ENCODE measurements around the gene POLR1A.
A peak's percentile ranks its signal among the peaks of the same experiment; 100 is the strongest.

The POLR1A gene

DNA sequence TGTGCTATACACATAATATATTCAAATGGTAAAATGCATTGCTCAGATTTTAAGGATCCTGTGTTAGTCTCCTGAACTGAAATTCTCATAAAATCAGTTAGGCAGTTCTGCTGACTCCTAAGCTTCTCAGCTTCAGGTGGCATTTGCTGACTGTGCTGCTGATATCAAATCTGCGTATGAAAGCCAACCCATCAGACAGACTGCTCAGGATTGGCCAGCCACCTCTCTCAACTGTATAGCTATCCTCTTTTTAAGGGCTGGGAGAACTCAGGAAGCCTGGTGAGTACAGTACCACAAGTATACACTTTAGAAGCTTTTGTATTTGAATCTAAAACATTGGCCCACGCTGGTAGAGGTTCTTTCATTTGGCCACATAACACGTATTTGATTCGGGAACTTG lies 29.0 kb upstream of the POLR1A start:
- TF ChIP-seq MYC (IDR thresholded peaks at IDR 0.05; ENCODE audit: low read depth, low read length) (no peak), POLR2A (IDR thresholded peaks at IDR 0.05; ENCODE audit: extremely low read depth, insufficient read length) (no peak)
- TF ChIP-seq, protein P1, sequence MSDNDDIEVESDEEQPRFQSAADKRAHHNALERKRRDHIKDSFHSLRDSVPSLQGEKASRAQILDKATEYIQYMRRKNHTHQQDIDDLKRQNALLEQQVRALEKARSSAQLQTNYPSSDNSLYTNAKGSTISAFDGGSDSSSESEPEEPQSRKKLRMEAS (IDR thresholded peaks at IDR 0.05; ENCODE audit: low read depth, low read length): no peak
- TF ChIP-seq, protein P2, sequence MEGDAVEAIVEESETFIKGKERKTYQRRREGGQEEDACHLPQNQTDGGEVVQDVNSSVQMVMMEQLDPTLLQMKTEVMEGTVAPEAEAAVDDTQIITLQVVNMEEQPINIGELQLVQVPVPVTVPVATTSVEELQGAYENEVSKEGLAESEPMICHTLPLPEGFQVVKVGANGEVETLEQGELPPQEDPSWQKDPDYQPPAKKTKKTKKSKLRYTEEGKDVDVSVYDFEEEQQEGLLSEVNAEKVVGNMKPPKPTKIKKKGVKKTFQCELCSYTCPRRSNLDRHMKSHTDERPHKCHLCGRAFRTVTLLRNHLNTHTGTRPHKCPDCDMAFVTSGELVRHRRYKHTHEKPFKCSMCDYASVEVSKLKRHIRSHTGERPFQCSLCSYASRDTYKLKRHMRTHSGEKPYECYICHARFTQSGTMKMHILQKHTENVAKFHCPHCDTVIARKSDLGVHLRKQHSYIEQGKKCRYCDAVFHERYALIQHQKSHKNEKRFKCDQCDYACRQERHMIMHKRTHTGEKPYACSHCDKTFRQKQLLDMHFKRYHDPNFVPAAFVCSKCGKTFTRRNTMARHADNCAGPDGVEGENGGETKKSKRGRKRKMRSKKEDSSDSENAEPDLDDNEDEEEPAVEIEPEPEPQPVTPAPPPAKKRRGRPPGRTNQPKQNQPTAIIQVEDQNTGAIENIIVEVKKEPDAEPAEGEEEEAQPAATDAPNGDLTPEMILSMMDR (IDR thresholded peaks at IDR 0.05; ENCODE audit: low read depth, low read length): no peak
- no peak overlapping the region for H3K4me3 ChIP-seq (ENCODE audit: low read depth, low read length)
- no peak for DNase-seq (ENCODE audit: low read depth)

DNA sequence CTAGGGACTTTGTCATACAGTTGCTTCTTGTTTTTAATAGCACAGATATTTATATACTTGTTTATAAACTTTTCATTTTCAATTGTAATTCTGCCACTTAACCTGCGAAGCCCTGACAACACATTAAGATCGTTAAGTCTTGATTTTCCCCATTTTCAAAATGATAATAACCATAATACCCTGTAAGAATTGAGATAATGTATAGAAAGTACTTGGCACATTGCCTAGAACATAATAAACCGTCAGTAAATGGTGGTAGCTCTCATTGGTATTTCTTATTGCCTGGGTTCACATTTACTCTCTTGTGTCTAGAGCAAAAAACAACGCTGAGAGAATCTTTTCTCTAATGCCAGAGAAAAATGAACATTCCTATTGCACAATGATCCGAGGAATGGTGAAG lies 19.0 kb upstream of the POLR1A start:
- H3K4me3 ChIP-seq (ENCODE audit: low read depth, low read length): no peak overlapping the region
- TF ChIP-seq POLR2A (IDR thresholded peaks at IDR 0.05; ENCODE audit: extremely low read depth, insufficient read length) (no peak), MYC (IDR thresholded peaks at IDR 0.05; ENCODE audit: low read depth, low read length) (no peak)
- TF ChIP-seq, protein P2 (IDR thresholded peaks at IDR 0.05; ENCODE audit: low read depth, low read length): no peak
- TF ChIP-seq, protein P1 (IDR thresholded peaks at IDR 0.05; ENCODE audit: low read depth, low read length): no peak
- DNase-seq (ENCODE audit: low read depth): no peak

DNA sequence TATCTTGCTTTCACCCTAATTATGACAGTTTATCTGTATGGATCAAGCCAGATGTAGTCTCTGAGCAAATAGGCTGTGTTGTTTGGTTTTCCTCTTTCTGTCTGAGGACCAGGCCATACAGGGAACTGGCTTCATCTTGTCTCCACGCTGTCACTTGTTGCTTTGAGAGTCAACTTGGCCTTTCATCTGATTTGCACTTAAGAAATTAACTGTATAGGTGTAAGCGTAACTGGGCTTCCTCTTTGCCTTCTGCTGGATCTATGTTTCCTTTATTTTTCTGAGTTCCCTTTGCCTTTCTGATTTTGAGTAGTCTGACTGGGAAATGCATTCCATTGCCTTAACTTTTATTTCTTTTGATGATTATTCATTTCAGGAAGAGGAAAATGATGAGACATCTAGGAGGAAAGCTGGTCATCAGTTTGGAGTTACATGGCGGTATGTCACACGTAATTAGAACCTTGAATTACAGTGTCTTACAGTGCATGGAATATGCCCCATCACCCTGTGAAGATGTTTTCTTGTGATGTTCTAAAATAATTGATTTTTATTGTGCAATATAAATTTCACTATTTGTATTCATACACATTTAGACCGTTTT lies 17.7 kb upstream of the POLR1A start:
- DNase-seq (ENCODE audit: low read depth): no peak
- H3K4me3 ChIP-seq (ENCODE audit: low read depth, low read length): no peak overlapping the region
- TF ChIP-seq POLR2A (IDR thresholded peaks at IDR 0.05; ENCODE audit: extremely low read depth, insufficient read length) (no peak), MYC (IDR thresholded peaks at IDR 0.05; ENCODE audit: low read depth, low read length) (no peak)
- TF ChIP-seq, protein P2 (IDR thresholded peaks at IDR 0.05; ENCODE audit: low read depth, low read length): no peak
- TF ChIP-seq, protein P1 (IDR thresholded peaks at IDR 0.05; ENCODE audit: low read depth, low read length): no peak

DNA sequence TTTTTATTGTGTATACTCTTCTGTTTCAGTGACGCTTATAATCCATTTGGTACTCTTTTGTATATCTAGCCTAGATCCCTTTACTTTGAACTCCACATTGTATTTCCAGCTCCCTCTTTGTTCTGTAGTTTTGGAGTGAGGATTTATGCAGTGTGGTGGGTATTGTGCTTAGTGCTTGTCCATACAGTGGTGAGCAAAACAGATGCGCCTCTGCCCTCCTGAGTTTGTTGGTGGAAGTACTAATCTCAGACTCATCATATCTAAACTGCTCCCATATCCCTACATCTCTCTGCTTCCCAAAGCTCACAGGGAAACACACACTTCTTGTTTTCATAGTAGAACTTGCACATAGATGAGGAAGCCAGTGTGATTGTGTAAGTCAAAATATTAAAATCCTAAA lies 12.4 kb upstream of the POLR1A start:
- no peak overlapping the region for H3K4me3 ChIP-seq (ENCODE audit: low read depth, low read length)
- TF ChIP-seq, protein P1 (IDR thresholded peaks at IDR 0.05; ENCODE audit: low read depth, low read length): no peak
- TF ChIP-seq POLR2A (IDR thresholded peaks at IDR 0.05; ENCODE audit: extremely low read depth, insufficient read length) (no peak), MYC (IDR thresholded peaks at IDR 0.05; ENCODE audit: low read depth, low read length) (no peak)
- TF ChIP-seq, protein P2 (IDR thresholded peaks at IDR 0.05; ENCODE audit: low read depth, low read length): no peak
- DNase-seq (ENCODE audit: low read depth): no peak

DNA sequence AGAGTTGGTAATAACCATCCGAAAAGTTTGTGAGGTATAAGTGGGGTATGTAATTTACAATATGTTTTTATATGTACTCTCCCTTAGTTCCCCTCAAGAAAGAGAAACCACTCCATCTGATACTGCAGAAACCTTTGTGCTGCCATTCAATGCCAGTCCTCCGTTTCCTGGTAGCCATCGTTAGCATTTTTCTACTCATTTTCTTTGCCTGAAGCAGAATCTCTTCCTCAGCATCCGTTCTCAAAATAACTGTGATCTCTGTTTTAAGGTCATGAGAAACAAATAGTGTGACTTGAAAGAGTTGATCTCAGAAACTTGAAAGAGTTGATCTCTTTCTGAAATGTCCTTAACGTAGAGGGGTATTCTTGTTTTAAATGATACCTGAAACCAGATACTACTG lies 1.3 kb upstream of the POLR1A start:
- peak; percentile 15 for DNase-seq (ENCODE audit: low read depth)
- TF ChIP-seq POLR2A (IDR thresholded peaks at IDR 0.05; ENCODE audit: extremely low read depth, insufficient read length): no peak
- H3K4me3 ChIP-seq (ENCODE audit: low read depth, low read length): peak overlapping the region; percentile 86

DNA sequence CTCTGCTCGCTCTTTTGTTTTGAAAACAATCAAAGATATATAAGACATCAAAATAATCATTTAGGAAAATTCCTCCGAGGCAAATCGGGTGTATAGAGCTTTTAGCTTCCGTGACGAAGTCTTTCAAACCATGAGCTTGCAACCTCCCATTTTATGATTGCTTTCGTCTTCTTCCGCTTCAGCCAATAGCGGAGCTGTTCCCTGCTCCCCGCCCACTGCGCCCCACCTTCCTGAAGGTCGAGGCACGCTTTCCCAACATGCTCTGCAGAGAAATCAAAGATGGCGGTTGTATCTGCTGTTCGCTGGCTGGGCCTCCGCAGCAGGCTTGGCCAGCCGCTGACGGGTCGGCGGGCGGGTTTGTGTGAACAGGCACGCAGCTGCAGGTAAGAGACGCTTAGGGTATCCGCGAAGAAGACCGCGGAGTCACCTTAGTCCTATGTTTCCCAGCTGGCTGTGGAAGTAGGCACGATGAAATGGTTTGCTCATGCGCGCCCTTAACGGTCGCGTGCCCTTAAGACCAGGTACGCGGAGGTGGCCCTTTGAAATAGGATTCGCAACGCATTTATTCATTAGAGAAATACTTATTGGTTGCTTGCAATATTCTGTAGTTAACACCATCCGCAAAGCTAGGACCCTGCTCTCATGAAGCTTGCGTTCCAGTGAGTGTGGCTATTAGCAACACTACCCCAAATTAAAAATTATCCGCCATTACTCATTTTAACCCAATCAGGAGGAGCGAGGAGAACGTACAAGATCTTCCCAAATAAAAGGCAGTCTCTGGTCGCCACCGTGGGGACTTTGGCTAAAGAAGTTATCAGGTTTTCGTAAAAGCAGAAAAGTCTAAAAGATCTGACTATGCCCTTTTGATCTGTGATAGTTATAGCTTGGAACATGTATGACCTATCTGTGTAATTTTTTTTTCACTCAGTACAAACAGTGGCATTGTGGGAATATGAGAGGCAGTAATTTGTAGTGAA lies 571 bp upstream of the POLR1A start, which contains the start of gene PTCD3:
PTCD3 (plus strand) TSS at position 267 of the 977 bp plus-strand sequence; CDS start at position 280, 13 bp downstream.
- peak; percentile 98 for DNase-seq (ENCODE audit: low read depth)
- TF ChIP-seq, protein P2 (IDR thresholded peaks at IDR 0.05; ENCODE audit: low read depth, low read length): no peak
- TF ChIP-seq POLR2A (IDR thresholded peaks at IDR 0.05; ENCODE audit: extremely low read depth, insufficient read length) (peak; percentile 94), MYC (IDR thresholded peaks at IDR 0.05; ENCODE audit: low read depth, low read length) (peak; percentile 97)
- TF ChIP-seq, protein P1 (IDR thresholded peaks at IDR 0.05; ENCODE audit: low read depth, low read length): peak; percentile 95

More for the DNA sequence above, 571 bp upstream of the POLR1A start, which contains the start of gene PTCD3:
- H3K4me3 ChIP-seq (ENCODE audit: low read depth, low read length): peak within 1 kb of the TSS; percentile 86

Measured in NB4 (cell line).